GM12892 (cell line): ENCODE data around the gene TAF10.
A peak's percentile ranks its signal among the peaks of the same experiment; 100 is the strongest.

Source experiments
- DNase-seq: peaks from one replicate; pipeline ENCODE4 v3.0.0; 2011; ENCODE audit not compliant: insufficient read length
- FAIRE-seq: peaks from 2 replicates; lab custom pipeline; 2011; peaks lifted over from hg19 to GRCh38; lab: Jason Lieb, UNC
- POLR2A ChIP-seq: IDR thresholded peaks from 2 replicates; pipeline ENCODE4 v1.6.1; 2011; ENCODE audit warnings: low read depth, low read length, control low read depth
- POLR2AphosphoS5 ChIP-seq: IDR thresholded peaks from 2 replicates; pipeline ENCODE4 v1.6.1; 2011; ENCODE audit warnings: low read depth, low read length, control low read depth
- TAF1 ChIP-seq: IDR thresholded peaks from 2 replicates; pipeline ENCODE4 v1.6.1; 2011; ENCODE audit warnings: low read depth, mild to moderate bottlenecking, control low read depth, low read length, borderline replicate concordance

The TAF10 gene

DNA sequence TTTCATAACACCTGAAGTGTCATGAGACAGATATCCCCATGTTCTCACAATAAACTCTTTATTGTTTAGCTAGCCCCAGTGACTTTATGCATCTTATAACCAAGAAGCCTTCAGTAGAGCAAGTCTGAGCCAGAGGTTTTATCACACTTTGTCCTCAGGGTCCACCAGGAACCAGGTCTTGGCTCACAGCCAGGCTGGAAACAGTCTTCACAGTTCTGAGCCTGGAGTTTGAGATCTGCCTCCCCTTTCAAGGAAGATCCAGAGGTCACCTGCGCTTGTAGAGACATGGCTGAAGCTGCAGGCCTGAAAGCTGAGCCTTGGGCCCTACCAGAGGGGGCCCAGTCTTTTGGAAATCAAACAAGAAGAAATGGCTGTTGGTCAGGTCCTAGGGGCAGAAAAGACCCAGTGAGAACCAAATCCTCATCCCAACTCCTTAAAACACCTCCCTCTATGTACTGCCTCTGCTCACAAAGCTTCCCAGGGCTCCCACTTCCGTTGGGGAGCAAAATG lies 12.1 kb downstream of the TAF10 start:
- no peak for DNase-seq

DNA sequence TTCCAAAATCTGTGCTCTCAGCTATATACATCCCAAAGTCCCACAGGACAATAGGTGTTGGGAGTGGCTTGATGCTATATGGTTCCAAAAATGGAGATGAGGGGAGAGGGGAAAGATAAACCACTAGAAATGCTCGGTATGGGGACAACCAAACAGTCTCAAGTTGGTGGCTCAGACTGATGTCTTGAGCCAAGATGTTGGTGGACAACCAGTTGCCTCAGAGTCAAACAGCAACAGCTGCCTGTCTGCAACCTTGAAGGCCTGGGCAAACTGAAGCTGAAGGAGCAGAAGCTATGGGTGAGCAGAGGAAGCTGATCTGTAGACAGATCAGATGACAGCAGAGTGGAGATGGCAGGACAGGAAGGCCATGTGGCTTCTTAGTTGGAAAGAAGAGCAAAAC lies 12.6 kb downstream of the TAF10 start:
- FAIRE-seq = no peak
- DNase-seq = no peak
- TF ChIP-seq POLR2AphosphoS5 (no peak), TAF1 (no peak), POLR2A (no peak)

More for the DNA sequence above, 12.1 kb downstream of the TAF10 start:
- FAIRE-seq = no peak
- no peak for TF ChIP-seq POLR2AphosphoS5
- TF ChIP-seq POLR2A = no peak
- no peak for TF ChIP-seq TAF1

DNA sequence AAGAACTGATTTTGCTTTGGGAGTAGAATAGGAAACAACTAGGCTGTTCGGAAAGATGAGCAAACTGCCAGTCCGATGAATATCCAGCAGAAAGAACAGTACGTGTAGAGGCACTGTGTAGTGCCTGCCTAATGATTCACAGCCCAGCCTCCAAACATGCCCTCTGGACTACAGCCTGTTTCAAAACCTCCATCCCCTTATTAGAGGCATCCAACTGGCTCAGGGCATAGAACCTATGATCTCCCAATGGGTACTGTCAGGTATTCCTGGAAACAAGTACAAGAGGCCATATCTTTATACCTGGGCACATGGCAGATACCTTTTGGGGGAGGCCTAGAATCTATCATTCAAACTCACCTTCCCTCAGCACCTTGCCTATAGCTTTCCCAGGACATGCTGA lies 13.5 kb downstream of the TAF10 start:
- DNase-seq (no peak), FAIRE-seq (no peak)
- TF ChIP-seq TAF1 (no peak), POLR2A (no peak), POLR2AphosphoS5 (no peak)

DNA sequence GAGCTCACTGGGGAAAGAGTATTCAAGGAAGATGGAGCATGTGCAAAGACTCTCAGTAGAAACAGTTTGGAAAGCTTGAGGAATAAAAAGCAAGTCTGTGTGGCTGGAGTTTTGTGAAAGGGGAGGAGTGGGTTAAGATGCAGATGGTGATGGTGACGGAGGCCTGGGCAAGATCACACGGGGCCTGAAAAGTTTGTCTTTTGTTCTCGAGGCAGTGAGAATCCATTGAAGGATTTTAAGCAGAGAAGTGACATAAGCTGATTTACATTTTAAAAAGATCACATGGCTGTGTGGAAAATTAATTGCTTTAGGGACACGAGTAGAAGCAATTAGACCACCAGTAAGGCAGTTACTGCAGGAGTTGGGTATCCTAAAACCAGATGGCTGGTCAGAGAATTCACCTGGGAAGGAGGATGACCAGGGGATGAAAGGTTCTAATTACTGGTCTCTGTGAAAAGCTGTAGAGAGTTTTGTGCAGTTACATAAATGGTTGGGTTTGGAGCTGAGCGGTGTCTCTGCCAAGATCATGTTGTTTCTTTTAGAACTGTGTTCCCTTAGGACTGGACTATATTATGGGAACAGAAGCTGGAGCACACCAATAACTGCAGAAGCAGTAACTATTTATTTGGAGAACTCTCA lies 15.7 kb downstream of the TAF10 start:
- no peak for DNase-seq
- FAIRE-seq = peak; percentile 42
- TF ChIP-seq TAF1 (no peak), POLR2AphosphoS5 (no peak)

DNA sequence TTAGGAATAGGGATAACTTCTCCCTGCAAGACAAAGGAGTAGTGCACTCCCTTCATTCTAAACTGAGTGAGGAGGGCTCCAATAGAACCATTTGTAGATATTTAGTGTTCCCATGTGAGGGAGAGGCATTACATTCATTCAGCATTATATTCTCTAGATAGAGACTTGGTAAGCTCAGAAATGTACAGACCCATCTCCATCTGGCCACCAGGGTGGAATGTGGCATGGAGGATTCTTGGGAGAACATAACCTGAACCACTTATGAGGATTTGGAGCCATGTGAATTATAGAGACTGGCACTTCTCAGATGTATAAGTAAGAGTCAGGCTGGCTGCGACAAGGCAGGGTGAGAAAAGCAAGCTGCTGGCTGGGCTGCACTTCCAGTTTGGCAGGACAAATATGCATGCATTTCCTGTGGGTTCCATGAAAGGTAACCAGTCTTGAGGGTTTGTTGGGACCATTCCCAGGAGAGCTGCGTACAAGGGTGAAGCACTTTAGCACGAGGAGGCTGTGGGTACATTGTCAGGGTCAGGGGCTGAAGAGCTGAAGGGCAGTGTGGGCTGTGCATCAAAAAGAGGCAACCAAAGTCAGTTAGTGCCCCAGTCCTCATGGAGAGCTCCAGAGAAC lies 17.8 kb downstream of the TAF10 start:
- FAIRE-seq (no peak), DNase-seq (no peak)
- TF ChIP-seq POLR2AphosphoS5 = no peak
- no peak for TF ChIP-seq TAF1

DNA sequence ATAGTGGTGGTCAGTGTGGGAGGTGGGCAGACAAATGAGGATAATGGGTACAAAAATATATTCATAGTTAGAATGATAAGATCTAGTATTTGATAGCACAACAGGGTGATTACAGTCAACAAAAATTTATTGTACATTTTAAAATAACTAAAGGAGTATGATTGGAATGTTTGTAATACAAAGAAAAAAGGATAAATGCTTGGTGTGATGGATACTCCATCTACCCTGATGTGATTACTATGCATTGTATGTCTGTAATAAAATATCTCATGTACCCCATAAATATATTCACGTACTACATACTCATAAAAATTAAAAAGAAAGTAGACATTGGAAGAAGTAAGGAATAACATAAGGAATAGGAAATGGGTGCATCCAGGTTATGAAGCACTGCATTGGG lies 24.0 kb downstream of the TAF10 start:
- FAIRE-seq = no peak
- no peak for DNase-seq
- TF ChIP-seq TAF1 (no peak), POLR2A (no peak), POLR2AphosphoS5 (no peak)

DNA sequence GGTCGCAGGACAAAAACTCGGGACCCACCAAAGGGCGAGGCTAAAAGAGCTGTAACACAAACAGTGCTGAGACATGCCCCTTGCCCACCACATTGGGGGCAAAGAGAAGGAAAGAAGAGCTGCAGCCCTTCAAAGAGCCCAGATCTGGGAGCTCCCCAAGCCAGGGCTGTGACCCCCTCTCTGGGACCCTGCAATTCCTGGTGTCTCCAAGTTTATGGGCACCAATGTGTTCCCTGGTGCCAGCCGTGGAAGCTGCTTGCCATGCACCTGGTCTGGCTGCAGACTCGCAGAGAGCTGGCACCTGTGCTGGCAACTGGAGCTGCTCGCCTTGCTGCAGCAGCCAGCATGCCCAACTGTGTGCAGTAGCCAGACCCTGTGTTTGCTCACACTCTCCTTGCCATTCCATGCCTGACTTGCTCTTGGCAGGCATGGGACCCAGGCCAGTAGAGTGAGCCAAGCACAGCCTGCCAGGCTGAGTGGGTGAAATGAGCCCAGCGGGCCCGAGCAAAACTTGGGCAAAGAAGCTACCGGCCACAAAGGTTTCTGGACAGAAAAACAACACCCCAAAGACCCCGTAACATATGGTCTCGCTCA lies 24.6 kb downstream of the TAF10 start:
- DNase-seq (no peak), FAIRE-seq (no peak)
- TF ChIP-seq POLR2A (no peak), TAF1 (no peak), POLR2AphosphoS5 (no peak)

DNA sequence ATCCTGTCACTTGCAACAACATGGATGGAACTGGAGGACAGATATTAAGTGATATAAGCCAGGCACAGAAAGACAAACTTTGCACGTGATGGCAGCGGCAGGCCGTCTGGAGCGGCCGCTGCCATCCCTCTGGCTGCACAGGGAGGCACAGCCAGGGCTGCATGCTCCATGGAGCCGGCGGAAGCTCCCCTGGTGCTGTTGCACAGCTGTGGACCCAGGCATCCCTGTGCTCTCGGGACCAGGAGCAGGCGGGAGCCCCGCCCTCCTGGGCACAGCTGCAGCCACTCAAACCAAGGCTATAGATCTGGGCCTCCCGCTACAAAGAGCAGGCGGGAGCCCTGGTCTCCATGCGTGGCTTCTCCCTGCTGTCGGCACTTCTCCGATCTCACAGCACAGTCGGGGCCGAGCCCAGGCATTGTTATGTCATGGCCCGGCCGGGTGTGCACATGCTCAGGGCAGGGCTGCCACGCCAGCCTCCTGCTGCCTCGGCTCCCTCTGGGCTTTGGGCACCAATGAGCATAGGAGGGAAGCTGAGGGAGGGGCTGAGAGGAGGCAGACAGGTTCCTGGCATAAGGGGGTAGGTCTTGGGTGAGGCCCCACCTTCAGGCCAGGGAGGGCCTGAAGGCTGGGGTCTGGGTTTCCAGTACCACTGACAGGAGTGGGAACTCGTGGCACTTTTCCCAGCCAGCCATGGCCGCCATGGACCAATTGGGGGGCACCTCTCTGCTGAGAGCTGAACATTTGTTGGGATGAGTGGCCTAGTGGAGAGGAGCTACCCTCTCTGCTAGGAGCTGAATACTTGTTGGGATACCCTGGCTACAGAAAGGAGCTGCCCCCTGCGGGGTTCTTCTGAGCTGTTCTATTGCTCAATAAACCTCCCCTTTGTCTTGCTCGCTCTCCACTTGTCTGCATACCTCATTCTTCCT lies 25.3 kb downstream of the TAF10 start:
- TF ChIP-seq TAF1 = no peak
- no peak for TF ChIP-seq POLR2A
- TF ChIP-seq POLR2AphosphoS5 = no peak
- FAIRE-seq (no peak), DNase-seq (no peak)

DNA sequence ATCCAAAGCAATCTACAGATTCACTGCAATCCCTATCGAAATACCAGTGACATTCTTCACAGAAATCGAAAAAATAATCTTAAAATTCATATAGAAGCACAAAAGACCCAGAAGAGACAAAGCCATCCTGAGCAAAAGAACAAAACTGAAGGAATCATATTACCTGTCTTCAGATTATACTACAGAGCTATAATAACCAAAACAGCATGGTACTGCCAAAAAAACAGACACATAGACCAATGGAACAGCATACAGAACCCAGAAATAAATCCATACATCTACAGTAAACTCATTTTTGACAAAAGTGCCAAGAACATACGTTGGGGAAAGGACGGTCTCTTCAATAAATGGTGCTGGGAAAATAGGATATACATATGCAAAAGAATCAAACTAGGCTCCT lies 27.5 kb downstream of the TAF10 start:
- FAIRE-seq (peak; percentile 51), DNase-seq (no peak)
- TF ChIP-seq POLR2A (no peak), POLR2AphosphoS5 (no peak)

DNA sequence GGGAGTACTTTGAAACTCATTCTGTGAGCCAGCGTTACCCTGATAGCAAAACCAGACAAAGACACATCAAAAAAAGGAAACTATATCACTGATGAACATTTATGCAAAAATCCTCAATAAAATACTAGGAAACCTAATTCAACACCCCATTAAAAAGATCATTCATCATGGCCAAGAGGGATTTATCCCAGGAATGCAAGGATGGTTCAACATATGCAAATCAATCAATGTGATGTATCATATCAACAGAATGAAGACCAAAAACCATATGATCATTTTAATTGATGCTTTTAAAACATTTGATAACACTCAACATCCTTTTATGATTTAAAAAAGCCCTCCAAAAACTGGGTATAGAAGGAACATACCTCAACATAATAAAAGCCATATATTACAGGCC lies 28.4 kb downstream of the TAF10 start:
- DNase-seq (no peak), FAIRE-seq (no peak)
- TF ChIP-seq TAF1 = no peak
- no peak for TF ChIP-seq POLR2AphosphoS5
- TF ChIP-seq POLR2A = no peak

DNA sequence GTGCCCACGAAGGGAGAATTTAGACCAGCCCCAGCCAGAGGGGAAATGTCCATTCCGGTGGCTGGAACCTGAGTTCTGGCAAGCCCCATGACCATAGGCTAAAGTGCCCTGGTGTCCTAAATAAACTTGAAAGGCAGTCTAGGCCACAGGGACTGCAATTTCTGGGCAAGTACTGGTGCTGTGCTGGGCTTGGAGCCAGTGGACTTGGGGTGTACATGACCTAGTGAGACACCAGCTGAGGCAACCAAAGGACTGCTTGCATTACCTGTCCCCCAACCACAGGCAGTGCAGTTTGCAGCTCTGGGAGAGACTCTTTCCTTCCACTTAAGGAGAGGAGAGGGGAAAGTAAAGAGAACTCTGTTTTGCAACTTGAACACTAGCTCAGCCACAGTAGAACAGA lies 32.3 kb downstream of the TAF10 start:
- TF ChIP-seq POLR2A = no peak
- TF ChIP-seq POLR2AphosphoS5 = no peak
- no peak for TF ChIP-seq TAF1
- FAIRE-seq (no peak), DNase-seq (no peak)

DNA sequence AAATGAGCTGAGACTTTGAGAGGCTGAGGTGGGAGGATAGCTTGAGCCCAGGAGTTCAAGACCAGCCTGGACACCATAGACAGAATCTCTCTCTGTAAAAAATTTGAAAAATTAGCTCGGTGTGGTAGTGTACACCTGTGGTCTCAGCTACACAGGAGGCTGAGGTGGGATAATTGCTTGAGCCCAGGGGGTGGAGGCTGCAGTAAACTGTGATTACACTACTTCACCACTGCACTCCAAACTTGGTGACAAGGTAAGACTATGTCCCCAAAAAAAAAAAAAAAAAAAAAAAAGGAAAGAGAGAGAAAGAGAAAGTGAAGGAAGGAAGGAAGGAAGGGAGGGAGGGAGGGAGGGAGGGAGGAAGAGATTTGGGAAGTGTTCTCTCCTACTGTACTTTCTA lies 33.9 kb downstream of the TAF10 start:
- DNase-seq (no peak), FAIRE-seq (no peak)
- no peak for TF ChIP-seq POLR2A
- TF ChIP-seq TAF1 = no peak
- TF ChIP-seq POLR2AphosphoS5 = no peak
